ENCODE results near the gene CHADL. TPM values are rescaled to one million over a fixed set of nuclear protein-coding genes. Genes with fewer than 3 reads are reported as not detected.
A peak's percentile ranks its signal among the peaks of the same experiment; 100 is the strongest.

The CHADL gene
- total and polyA plus RNA-seq, 12 donors: 0.15 to 21.9 (median 3.4) TPM

DNA sequence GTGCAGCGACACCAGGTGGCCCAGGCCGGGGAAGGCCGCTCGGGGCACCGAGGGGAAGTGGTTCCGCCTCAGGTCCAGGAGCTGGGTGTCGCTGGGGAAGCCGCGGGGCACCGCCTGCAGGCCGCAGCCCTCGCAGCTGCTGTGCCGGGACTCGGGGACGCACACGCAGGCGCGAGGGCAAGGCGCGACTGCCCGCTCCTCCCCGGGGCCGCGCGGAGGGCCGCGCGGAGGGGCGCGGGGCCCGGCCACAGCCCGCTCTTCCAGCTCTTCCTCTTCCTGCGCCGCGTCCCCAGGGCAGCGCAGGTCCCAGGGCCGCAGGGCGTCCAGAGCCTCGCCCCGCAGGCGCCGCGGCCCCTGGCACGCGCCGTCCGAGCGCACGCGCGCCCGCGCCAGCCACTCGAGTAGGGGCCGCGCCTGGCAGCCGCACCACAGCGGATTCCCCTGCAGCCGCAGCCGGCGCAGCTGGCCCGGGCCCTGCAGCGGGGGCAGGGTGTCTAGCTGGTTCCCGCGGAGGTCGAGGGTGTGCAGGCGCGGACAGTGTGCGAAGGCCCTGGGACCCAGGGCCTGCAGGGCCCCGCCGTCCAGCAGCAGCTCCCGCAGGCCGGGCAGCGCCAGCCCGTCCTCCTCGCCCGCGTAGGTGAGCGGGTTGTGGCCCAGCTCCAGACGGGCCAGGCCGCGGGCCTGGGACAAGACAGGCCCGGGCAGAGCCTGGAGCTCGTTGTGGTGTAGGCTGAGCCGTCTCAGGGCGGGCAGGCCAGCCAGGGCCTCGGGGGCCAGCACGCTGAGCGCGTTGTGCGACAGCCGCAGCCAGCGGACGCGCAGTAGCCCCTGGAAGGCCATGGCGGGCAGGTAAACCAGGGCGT lies 2.8 kb downstream of the CHADL start:
- Histone ChIP-seq H3K4me1 (replicated peaks in 1 of 2) (peaks cover 23 to 24% of the 10 kb centered on the region in 2 donors), H3K4me3 (peak overlapping the region in 1 of 4 donors; percentile 59), H3K36me3 (replicated peaks in 1 of 2) (no peaks in the 10 kb centered on the region), H3K9me3 (replicated peaks in 1 of 3) (no peaks in the 10 kb centered on the region), H3K27me3 (no peaks in the 10 kb centered on the region), H3K27ac (peak overlapping the region in 1 of 5 donors; percentile 21)
- intact Hi-C loops (cut with DNase I): no loop called here
- peak in 6 of 7 donors; percentile 49 to 80 (median 58) for DNase-seq
- 31 to 47% (median 35%) methylated on average over 26 to 97 of the region's 97 CpGs; no CpG with 5 or more reads in 1 of the 4 donors for WGBS, 4 donors
- TF ChIP-seq, protein P1, sequence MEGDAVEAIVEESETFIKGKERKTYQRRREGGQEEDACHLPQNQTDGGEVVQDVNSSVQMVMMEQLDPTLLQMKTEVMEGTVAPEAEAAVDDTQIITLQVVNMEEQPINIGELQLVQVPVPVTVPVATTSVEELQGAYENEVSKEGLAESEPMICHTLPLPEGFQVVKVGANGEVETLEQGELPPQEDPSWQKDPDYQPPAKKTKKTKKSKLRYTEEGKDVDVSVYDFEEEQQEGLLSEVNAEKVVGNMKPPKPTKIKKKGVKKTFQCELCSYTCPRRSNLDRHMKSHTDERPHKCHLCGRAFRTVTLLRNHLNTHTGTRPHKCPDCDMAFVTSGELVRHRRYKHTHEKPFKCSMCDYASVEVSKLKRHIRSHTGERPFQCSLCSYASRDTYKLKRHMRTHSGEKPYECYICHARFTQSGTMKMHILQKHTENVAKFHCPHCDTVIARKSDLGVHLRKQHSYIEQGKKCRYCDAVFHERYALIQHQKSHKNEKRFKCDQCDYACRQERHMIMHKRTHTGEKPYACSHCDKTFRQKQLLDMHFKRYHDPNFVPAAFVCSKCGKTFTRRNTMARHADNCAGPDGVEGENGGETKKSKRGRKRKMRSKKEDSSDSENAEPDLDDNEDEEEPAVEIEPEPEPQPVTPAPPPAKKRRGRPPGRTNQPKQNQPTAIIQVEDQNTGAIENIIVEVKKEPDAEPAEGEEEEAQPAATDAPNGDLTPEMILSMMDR (IDR thresholded peaks at IDR 0.05): peak in 4 of 6 experiments; percentile 3 to 52 (median 29)
- TF ChIP-seq POLR2A (IDR thresholded peaks at IDR 0.05): no peak

DNA sequence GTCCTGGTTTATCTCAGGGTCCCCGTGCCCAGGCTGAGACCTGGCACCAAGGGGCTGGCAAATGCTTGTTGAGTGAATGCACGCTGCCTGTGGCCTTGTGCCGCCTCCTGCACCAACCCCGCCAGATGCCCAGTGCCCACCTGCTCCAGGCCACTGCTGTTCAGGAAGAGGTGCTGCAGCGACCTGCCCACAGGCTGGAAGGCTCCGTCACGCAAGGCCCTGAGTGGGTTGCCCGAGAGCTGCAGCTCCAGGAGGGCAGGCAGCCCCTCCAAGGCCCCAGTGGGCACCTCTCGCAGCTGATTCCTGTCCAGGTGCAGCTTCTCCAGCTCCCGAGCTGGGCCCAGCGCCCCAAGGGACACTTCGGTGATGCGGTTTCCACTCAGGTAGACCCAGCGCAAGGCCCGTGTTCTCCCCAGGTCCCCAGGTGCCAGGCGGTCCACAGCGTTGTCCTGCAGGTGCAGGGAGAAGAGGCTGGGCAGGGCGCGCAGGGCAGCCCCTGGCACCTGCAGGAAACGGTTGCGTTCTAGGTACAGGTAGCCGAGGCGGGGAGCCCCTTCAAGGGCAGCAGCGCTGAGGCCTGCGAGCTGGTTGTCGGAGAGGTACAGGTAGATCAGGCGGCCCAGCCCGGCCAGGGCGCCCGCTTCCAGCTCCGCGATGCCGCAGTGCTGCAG lies 3.6 kb downstream of the CHADL start:
- Histone ChIP-seq H3K27me3 (no peaks in the 10 kb centered on the region), H3K36me3 (replicated peaks in 1 of 2) (no peaks in the 10 kb centered on the region), H3K9me3 (replicated peaks in 1 of 3) (no peaks in the 10 kb centered on the region), H3K27ac (peak overlapping the region in 1 of 5 donors; percentile 21), H3K4me1 (replicated peaks in 1 of 2) (peaks cover 30 to 32% of the 10 kb centered on the region in 2 donors), H3K4me3 (peak overlapping the region in 1 of 4 donors; percentile 59)
- TF ChIP-seq, protein P1 (IDR thresholded peaks at IDR 0.05): peak in 3 of 6 experiments; percentile 5 to 41 (median 22)
- no peak for TF ChIP-seq POLR2A (IDR thresholded peaks at IDR 0.05)
- DNase-seq: no peak
- intact Hi-C loops (cut with DNase I): no loop called here
- 66 to 88% (median 70%) methylated on average over 13 to 33 of the region's 33 CpGs for WGBS, 4 donors

DNA sequence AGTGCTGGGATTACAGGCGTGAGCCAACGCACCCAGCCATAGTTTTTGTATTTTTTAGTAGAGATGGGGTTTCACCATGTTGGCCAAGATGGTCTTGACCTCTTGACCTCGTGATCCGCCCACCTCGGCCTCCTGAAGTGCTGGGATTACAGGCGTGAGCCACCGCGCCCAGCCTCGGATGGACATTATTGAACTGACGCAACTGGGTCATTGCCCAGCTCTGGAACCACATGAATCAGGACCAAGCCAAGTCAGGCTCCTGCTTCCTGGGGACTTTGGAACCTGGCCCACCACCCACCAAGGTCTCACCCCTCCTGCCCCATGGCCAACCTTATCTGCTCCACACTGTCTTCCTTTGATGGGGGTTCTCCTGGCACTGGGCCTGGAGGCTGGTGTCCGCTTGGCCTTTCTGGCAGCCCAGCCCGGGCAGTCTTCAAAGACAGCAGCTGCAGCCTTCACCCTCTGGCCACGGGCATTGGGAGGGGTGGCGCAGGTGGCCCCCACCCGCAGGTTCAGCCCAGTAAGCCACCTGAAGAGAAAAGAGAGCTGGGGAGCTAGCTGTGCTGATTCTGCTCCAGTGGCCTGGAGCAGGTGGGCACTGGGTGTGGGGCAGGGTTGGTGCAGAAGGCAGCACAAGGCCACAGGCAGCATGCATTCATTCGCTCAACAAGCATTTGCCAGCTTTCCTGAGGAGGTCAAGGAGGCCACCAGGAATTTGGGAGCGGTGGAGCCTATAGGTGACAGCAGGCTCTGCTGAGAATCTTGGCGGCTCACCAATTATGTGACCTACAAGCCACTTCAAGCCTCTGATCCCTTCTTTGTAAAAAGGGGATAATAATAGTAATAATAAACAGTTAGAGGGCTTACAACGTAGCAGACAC lies 5.7 kb downstream of the CHADL start:
- Histone ChIP-seq H3K27me3 (no peaks in the 10 kb centered on the region), H3K9me3 (replicated peaks in 1 of 3) (no peaks in the 10 kb centered on the region), H3K4me1 (replicated peaks in 1 of 2) (peaks cover 32% of the 10 kb centered on the region in 2 donors), H3K27ac (peak overlapping the region; percentile 41 to 86 (median 64)), H3K36me3 (replicated peaks in 1 of 2) (no peaks in the 10 kb centered on the region), H3K4me3 (no peak overlapping the region)
- intact Hi-C loops (cut with DNase I): no loop called here
- TF ChIP-seq, protein P1 (IDR thresholded peaks at IDR 0.05): no peak
- TF ChIP-seq POLR2A (IDR thresholded peaks at IDR 0.05): no peak
- DNase-seq: peak; percentile 85 to 98 (median 94)
- 45 to 62% (median 51%) methylated on average over 15 to 19 of the region's 19 CpGs for WGBS, 4 donors

Measured in adrenal gland (tissue), 12 donors.